Activated T-cell treated with anti-CD3 and anti-CD28 coated beads for 4 hours (primary cell): Measurements from ENCODE around the gene PSMB10.

Experiments
- DNase-seq: peaks from one replicate; pipeline ENCODE4 v3.0.0-alpha.2; 2020

The PSMB10 gene

DNA sequence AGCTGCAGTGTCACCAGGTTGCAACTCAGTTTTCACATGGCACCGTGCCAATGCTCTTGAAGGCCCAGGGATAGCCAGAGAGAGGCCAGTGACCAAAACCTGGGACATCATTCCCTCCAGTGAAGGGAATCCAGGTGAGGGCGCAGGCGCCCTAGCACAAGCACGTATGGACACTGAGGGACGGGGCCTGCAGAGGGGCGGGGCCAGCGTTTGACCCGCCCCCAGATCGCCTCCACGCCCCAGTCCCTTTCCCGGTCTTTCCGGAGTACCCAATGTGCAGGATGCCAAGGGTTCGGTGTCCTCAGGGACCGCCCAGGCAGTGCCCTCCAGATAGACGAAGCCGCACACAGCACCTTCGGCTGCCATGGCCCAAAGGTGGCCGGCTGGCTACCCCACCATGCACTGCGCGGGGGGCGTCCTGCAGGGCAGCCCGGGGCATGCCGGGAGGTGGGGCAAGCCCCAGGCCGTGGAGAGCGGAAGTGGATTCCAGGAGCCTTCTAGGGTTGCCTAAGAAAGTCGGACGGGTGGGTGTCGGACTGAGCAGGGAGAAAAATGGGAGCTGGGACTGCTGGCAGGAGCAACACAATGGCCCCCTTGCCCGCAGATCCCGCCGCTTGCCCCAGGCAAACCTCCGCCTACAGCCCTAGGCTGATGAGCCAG lies 27.1 kb upstream of the PSMB10 start:
- DNase-seq, result no peak

GRCh38 chr16:67963292-67963661 lies 26.6 kb upstream of the PSMB10 start:
- no peak for DNase-seq

DNA sequence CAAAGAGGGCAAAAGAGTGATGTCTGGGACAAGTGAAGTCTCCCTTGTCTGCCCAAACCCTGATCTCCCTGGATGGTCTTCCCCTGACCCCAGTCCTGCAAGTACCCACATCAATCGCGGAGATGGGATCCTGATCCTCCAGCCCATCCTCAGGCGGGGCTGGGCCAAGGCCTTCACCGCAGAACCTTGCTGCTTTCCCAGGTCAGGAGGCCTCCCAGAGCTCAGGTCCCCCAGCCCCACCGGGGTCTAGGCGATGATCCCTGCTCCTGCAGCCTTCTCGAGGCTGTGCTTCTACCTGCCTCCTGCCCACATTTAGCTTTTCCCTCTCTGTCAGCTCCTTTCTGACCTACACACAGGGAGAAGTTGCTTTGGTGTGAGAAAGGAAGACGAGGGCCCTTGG lies 25.5 kb upstream of the PSMB10 start:
- no peak for DNase-seq

DNA sequence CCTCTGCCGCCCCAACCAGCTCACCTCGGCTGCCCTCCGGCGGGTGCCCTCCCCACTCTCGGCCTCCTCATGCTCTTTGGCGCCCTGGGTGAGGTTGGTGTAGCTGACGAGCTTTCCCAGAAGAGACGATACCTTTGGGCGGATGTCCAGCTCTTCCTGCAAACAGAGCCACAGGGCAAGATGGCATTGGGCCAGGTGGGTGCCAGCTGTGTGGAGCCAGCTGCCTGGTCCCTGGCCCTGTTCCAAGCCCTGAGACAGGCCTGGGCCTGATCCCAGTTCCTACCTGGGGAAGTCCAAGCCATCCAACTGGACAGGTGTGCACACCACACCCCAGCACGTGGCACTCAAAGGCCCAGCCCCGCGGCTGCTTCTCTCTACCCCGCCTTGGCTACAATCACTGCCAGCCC lies 24.9 kb upstream of the PSMB10 start:
- DNase-seq, result no peak

DNA sequence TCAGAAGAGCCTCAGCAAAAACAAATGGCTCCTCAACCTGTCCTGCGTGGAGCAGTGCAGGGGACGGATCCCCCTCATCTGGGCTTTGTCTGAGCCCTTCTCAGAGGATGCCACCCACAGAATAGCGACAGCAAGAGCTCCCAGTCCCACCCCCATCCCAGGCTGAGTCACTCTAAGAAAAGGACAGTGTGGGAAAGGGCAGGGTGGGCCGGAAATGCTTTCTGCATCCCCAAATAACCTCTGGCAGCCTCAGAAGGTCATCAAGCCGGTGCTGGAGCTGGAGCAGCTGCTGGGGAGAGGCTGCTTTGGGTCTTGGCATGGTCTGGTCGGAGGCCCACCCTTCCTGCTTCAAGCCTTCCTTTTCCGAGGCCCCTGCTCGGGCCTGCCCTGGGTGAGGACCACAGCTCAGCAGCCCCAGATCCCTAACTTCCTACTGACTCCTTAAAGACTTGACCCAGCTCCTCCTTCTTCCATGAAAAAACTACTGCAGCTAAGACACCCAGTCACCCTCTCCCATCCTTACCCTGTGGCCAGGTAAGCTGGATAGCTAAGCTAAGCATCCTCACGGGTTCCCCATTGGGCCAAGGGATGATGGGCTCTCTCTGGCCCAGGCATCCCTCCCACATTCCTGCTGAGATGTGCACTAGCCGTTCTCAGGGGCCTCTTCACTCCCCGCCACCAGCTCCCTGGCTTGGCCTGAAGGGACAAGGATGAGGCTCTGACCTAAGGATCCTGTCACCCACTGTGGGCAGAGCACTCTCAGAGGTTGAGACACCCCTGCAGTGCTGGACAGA lies 23.1 kb upstream of the PSMB10 start:
- no peak for DNase-seq

GRCh38 chr16:67957622-67958021 lies 21.0 kb upstream of the PSMB10 start:
- no peak for DNase-seq

- no peak for DNase-seq
Measured at GRCh38 chr16:67954421-67955196, 18.0 kb upstream of the PSMB10 start.

DNA sequence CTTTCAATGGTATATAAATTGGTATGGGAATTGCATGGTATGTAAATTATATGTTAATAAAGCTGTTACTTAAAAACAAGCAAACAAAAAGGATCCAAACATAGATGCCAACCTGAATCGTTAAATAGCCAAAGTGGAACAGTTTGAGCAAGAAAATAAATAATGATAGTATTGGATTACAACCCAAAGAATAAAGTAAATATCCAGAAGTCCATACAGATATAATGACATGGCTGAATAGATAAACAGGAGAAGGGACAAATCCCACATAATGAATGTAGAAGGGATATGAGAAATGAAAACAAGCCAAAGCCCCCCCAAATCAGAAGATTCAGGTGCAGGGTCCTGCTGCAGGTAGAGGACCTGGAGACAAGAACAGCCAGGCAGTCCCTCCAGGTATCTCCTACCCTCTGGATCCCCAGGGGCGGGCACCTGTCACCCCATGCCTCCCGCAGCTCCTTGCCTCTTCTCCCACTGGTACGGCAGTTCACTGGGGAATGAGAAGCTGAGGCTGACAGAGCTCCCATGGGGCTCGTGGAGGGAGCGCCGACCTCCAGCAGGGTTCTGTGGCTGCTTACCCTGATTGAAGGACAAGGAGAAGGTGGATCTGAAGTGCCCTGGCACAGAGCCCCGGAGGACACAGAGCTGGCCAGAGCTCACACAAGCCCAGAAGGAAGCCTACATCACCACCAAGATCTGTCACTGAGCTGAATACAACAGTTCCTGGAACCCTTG lies 17.2 kb upstream of the PSMB10 start:
- DNase-seq, result no peak

- no peak for DNase-seq
Measured at GRCh38 chr16:67951485-67951884, 14.8 kb upstream of the PSMB10 start.

GRCh38 chr16:67950335-67950843 lies 13.7 kb upstream of the PSMB10 start:
- no peak for DNase-seq

GRCh38 chr16:67949645-67950044 lies 13.0 kb upstream of the PSMB10 start:
- DNase-seq, result no peak

DNA sequence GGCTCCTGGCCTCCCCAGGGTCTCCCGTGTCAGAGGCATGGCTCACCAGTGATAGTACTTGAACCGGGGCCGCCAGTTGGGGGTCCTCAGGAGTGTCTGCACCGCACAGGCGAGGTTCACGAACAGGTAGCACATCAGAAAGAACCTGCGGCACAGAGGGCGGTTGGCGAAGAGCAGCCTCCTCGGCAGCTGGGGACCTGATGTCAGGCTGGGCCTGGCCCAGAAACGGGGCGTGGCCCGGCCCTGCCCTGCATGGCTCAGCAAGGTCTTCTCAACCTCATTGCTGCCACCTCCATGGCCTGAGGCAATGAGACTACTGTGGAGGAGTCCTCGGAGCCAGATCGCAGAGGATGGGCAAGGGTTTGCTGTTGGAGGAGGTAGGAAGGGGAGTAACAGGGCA lies 11.4 kb upstream of the PSMB10 start:
- DNase-seq, result no peak

GRCh38 chr16:67946966-67947558 lies 10.4 kb upstream of the PSMB10 start:
- DNase-seq, result no peak

DNA sequence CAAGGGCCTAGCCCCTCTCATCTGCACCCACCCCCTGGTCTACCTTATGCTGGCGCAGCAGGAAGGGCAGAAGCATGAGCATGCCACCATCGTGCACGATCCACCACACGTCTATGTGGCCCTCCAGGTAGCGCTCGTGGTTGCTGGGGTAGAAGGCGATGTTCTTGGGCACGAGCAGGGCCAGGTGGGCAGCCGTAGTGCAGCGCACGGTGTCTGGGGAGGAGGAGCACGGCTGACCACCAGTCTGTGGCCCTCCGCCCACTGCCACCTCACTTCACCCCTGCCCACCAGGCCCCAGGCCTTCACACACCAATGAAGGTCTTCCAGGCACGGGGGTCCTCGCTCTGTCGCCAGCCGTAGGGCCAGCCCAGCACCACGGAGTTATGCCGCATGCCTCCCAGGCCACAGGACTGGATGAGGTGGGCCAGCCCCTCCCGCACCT lies 9.5 kb upstream of the PSMB10 start:
- DNase-seq, result no peak

GRCh38 chr16:67945392-67945933 lies 8.8 kb upstream of the PSMB10 start:
- DNase-seq, result no peak

DNA sequence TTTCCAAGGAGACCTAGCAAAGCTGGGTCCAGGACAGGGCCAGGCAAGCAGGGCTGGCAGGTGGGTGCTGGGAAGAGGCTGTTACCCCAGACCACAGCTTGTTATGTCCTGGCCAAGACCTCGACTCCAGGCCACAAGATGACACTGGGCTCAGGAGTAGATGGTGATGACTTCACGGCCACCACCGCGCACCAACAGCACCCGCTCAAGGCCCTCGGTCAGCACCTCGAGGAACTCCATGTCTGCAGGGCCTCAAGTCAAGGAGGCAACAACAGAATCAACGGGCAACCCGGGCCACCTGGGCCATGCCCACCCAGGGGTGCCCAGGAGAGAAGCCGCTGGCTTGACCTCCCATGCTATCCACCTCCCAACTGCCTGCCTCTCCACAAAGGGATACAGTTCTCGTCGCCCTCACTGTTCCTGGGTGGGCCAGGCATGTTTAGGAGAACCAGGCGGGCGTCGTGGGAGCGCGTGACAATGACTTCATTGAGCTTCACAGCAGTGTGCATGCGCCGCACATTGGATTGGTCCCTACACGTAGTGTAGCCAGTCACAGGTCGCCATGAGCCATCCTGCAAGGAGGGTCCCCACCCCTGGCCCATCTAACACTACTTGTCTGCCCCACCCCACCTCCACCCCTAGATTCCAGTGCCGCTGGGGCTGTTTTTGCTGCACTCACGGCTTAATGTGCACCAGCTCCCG lies 8.2 kb upstream of the PSMB10 start:
- DNase-seq, result no peak

DNA sequence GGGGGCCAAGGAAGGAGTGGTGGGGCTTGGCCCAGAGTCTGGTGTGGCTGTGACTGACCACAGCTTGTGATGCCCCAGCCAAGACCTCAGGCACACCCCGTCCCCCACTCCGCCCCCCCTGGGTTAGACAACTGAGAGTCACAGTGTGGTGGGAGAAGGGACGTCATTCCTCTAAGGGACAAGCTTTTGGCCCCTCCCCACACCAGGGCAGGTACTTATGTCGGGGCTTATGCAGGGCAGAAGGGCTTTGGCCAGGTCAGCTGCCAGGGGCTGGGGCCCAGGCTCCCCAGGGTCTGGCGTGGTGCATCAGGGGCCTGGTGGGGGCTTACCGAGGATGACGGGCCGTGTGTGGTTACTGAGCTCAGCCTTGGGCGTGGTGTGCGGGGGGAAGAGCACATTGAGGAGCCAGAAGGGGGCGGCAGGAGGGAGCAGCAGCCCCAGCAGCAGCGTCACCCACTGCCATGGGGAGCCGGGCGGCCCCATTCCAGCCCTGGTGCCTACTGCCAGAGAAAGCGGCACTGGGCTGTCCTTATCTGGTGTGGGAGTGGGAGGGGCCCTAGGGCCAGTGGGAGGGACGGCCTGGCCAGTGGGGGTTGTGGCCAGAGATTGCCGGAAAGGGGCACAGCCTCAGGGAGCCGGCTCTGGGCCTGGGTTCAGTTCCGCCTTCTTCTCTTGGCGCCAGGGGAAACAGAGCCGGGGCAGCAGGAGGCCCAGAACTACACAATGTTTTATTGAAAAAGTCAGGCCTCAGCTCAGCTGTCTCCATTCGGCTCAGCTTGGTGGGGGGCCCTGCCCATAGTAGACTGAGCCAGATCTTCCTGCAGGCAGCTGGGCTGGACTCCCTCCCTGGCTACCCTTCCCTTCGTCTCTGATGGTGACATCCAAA lies 7.2 kb upstream of the PSMB10 start, which contains the start of gene LCAT:
LCAT (minus strand) TSS at position 502 of the 886 bp plus-strand sequence; CDS start at position 483, 19 bp downstream.
- no peak for DNase-seq

DNA sequence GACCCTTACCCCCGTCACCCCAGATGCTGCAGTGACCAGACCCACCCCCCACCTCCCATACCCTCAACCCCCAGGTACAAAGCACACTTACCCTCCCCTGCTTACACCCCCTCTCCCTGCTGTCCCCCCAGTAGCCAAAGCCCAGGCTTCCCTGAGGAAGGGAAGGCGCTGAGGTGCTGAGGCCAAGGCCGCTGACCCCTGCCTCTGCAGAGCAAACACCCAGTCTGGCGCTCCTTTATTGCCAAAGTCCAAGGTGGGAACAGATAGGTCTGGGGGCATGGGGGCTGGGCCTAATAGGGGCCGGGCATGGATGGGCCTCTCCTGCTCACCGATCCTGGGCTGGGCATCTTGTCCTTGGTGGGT lies 6.6 kb upstream of the PSMB10 start:
- DNase-seq, result no peak

GRCh38 chr16:67942510-67943255 lies 6.0 kb upstream of the PSMB10 start:
- DNase-seq, result no peak

DNA sequence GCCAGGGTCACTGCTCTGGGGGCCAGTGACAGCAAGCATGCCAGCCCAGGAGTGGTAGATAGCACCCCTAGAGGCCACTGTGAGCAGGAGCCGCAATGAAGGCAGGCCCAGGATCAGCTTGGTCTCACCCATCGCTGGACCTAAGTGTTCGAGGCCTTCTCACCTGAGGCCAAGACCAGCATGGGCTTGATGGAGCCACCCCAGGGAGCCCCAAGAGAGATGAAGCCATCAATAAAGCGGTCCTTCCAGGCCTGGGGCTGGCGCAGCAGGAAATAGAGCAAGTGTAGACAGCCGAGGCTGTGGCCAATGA lies 5.5 kb upstream of the PSMB10 start:
- no peak for DNase-seq
